Measurements from ENCODE around the gene CLK3.
"Not testable (repeated sequence)": the region's sequence is repeated elsewhere in the genome, so short reads cannot be mapped to it uniquely, and the experiment has no call there.

Gene CLK3

GRCh38 chr15:74656935-74657535, 41.4 kb downstream of the CLK3 start:
- no peak for TF ChIP-seq EZH2phosphoT487 (IDR thresholded peaks at IDR 0.05; ENCODE audit: low read depth)
- no peak for TF ChIP-seq CTCF (IDR thresholded peaks at IDR 0.05; ENCODE audit: low read depth, low read length)

GRCh38 chr15:74657846-74658245, 42.2 kb downstream of the CLK3 start:
- Histone ChIP-seq H3K79me2 (ENCODE audit: low read length) (peaks cover 15% of the 10 kb centered on the region), H3K9me3 (ENCODE audit: insufficient read depth, low read length) (no peaks in the 10 kb centered on the region), H3K9ac (ENCODE audit: low read length) (no peak overlapping the region), H3K4me2 (ENCODE audit: low read length) (no peak overlapping the region), H3K4me3 (ENCODE audit: low read length) (no peak overlapping the region), H4K20me1 (ENCODE audit: insufficient read depth, low read length) (peaks cover 11% of the 10 kb centered on the region; the same call in 1 of the 2 replicates), H3K4me1 (ENCODE audit: low read length) (no peaks in the 10 kb centered on the region), H2AFZ (ENCODE audit: low read depth, low read length) (no peak overlapping the region), H3K36me3 (replicated peaks; ENCODE audit: low read depth, low read length) (peaks cover 13% of the 10 kb centered on the region), H3K27me3 (ENCODE audit: low read depth, low read length) (no peaks in the 10 kb centered on the region), H3K27ac (ENCODE audit: low read length) (no peak overlapping the region)
- TF ChIP-seq EZH2phosphoT487 (IDR thresholded peaks at IDR 0.05; ENCODE audit: low read depth), result no peak

More at GRCh38 chr15:74656935-74657535, 41.4 kb downstream of the CLK3 start:
- Histone ChIP-seq H3K79me2 (ENCODE audit: low read length) (peaks cover 11% of the 10 kb centered on the region; the same call in 1 of the 2 replicates), H3K4me3 (ENCODE audit: low read length) (no peak overlapping the region), H3K27ac (ENCODE audit: low read length) (no peak overlapping the region), H3K9me3 (ENCODE audit: insufficient read depth, low read length) (no peaks in the 10 kb centered on the region), H2AFZ (ENCODE audit: low read depth, low read length) (no peak overlapping the region), H3K4me1 (ENCODE audit: low read length) (no peaks in the 10 kb centered on the region), H3K27me3 (ENCODE audit: low read depth, low read length) (no peaks in the 10 kb centered on the region), H3K36me3 (replicated peaks; ENCODE audit: low read depth, low read length) (peaks cover 13% of the 10 kb centered on the region), H4K20me1 (ENCODE audit: insufficient read depth, low read length) (peaks cover 7% of the 10 kb centered on the region; the same call in 1 of the 2 replicates), H3K4me2 (ENCODE audit: low read length) (no peak overlapping the region), H3K9ac (ENCODE audit: low read length) (no peak overlapping the region)

GRCh38 chr15:74661280-74661679, 45.6 kb downstream of the CLK3 start:
- not testable (repeated sequence) for H3K27me3 ChIP-seq (ENCODE audit: low read depth, low read length); H3K36me3 ChIP-seq (replicated peaks; ENCODE audit: low read depth, low read length); H3K4me3 ChIP-seq (ENCODE audit: low read length); H2AFZ ChIP-seq (ENCODE audit: low read depth, low read length); H3K9me3 ChIP-seq (ENCODE audit: insufficient read depth, low read length); H3K4me2 ChIP-seq (ENCODE audit: low read length); H3K4me1 ChIP-seq (ENCODE audit: low read length); H3K9ac ChIP-seq (ENCODE audit: low read length); H3K27ac ChIP-seq (ENCODE audit: low read length)
- Histone ChIP-seq H4K20me1 (ENCODE audit: insufficient read depth, low read length) (peaks cover 22% of the 10 kb centered on the region; the same call in 1 of the 2 replicates), H3K79me2 (ENCODE audit: low read length) (peaks cover 15% of the 10 kb centered on the region)

- peaks cover 15% of the 10 kb centered on the region for H3K79me2 ChIP-seq (ENCODE audit: low read length)
- no peaks in the 10 kb centered on the region for H3K4me1 ChIP-seq (ENCODE audit: low read length)
- no peak overlapping the region for H3K9ac ChIP-seq (ENCODE audit: low read length)
- H2AFZ ChIP-seq (ENCODE audit: low read depth, low read length), result no peak overlapping the region
- H3K4me3 ChIP-seq (ENCODE audit: low read length), result no peak overlapping the region
- TF ChIP-seq EZH2phosphoT487 (IDR thresholded peaks at IDR 0.05; ENCODE audit: low read depth), result no peak
- TF ChIP-seq CTCF (IDR thresholded peaks at IDR 0.05; ENCODE audit: low read depth, low read length), result no peak
- 0 out of 2 replicates have a peak, but pooled peaks cover 18% of the 10 kb centered on the region for H4K20me1 ChIP-seq (ENCODE audit: insufficient read depth, low read length)
- H3K36me3 ChIP-seq (replicated peaks; ENCODE audit: low read depth, low read length), result peaks cover 7% of the 10 kb centered on the region
- no peaks in the 10 kb centered on the region for H3K9me3 ChIP-seq (ENCODE audit: insufficient read depth, low read length)
- no peak overlapping the region for H3K27ac ChIP-seq (ENCODE audit: low read length)
- H3K27me3 ChIP-seq (ENCODE audit: low read depth, low read length), result no peaks in the 10 kb centered on the region
- H3K4me2 ChIP-seq (ENCODE audit: low read length), result no peak overlapping the region
Measured at GRCh38 chr15:74662064-74662860, 46.6 kb downstream of the CLK3 start.
